Measurements from ENCODE around the gene TCOF1.

GRCh38 chr5:150363185-150363584 lies 5.7 kb downstream of the TCOF1 start:
- TF ChIP-seq, protein P1, sequence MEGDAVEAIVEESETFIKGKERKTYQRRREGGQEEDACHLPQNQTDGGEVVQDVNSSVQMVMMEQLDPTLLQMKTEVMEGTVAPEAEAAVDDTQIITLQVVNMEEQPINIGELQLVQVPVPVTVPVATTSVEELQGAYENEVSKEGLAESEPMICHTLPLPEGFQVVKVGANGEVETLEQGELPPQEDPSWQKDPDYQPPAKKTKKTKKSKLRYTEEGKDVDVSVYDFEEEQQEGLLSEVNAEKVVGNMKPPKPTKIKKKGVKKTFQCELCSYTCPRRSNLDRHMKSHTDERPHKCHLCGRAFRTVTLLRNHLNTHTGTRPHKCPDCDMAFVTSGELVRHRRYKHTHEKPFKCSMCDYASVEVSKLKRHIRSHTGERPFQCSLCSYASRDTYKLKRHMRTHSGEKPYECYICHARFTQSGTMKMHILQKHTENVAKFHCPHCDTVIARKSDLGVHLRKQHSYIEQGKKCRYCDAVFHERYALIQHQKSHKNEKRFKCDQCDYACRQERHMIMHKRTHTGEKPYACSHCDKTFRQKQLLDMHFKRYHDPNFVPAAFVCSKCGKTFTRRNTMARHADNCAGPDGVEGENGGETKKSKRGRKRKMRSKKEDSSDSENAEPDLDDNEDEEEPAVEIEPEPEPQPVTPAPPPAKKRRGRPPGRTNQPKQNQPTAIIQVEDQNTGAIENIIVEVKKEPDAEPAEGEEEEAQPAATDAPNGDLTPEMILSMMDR (IDR thresholded peaks at IDR 0.05), result no peak
- TF ChIP-seq POLR2A (IDR thresholded peaks at IDR 0.05), result no peak
- TF ChIP-seq EP300 (IDR thresholded peaks at IDR 0.05), result no peak

All from tibial nerve (tissue), 4 donors.